OCI-LY1 (cell line): ENCODE results near the gene FAM156A.
"Not testable (repeated sequence)": the region's sequence is repeated elsewhere in the genome, so short reads cannot be mapped to it uniquely, and the experiment has no call there.

Experiments
- H2AFZ ChIP-seq: fragments of 200-600 bp; sonication (generic), shearing (Covaris generic); 2 replicates; pipeline ENCODE4 v1.6.0; 2014; ENCODE audit warnings: antibody characterized with exemption, mild to moderate bottlenecking, low read length
- H3F3A ChIP-seq: fragments of 200-600 bp; sonication (generic), shearing (Covaris generic); 2 replicates; pipeline ENCODE4 v1.6.0; 2014; ENCODE audit warnings: mild to moderate bottlenecking, antibody characterized with exemption, low read length, moderate library complexity; ENCODE audit not compliant: insufficient read depth
- H3K27ac ChIP-seq: fragments of 200-600 bp; sonication (generic); 2 replicates; pipeline ENCODE4 v1.5.1; 2014; ENCODE audit warnings: low read length, mixed run types, mild to moderate bottlenecking, low read depth; ENCODE audit not compliant: poor library complexity, severe bottlenecking
- H3K27me3 ChIP-seq: fragments of 200-600 bp; sonication (generic); 2 replicates; pipeline ENCODE4 v1.6.0; 2014; ENCODE audit warnings: antibody characterized with exemption, mild to moderate bottlenecking, low read length, moderate library complexity; ENCODE audit not compliant: insufficient read depth
- H3K36me3 ChIP-seq: fragments of 200-600 bp; sonication (generic); 2 replicates; pipeline ENCODE4 v1.6.1; 2014; ENCODE audit warnings: mild to moderate bottlenecking, antibody characterized with exemption, low read length, moderate library complexity, mixed read lengths; ENCODE audit not compliant: insufficient read depth
- H3K4me1 ChIP-seq: fragments of 200-600 bp; sonication (generic); 2 replicates; pipeline ENCODE4 v1.5.1; 2014; ENCODE audit warnings: mild to moderate bottlenecking, low read length, moderate library complexity; ENCODE audit not compliant: insufficient read depth, severe bottlenecking
- H3K4me2 ChIP-seq: fragments of 200-600 bp; sonication (generic), shearing (Covaris generic); 2 replicates; pipeline ENCODE4 v1.6.1; 2014; ENCODE audit warnings: low read length
- H3K4me3 ChIP-seq: fragments of 200-600 bp; sonication (generic); 2 replicates; pipeline ENCODE4 v1.5.1; 2014; ENCODE audit warnings: low read length, low read depth, mild to moderate bottlenecking, mixed read lengths; ENCODE audit not compliant: poor library complexity, severe bottlenecking
- H3K79me2 ChIP-seq: fragments of 200-600 bp; shearing (Covaris generic); 2 replicates; pipeline ENCODE4 v1.6.1; 2016; ENCODE audit warnings: mixed run types, low read length, mixed read lengths; ENCODE audit not compliant: insufficient read depth
- H3K9ac ChIP-seq: fragments of 200-600 bp; sonication (generic), shearing (Covaris generic); 2 replicates; pipeline ENCODE4 v1.6.1; 2014; ENCODE audit warnings: mild to moderate bottlenecking, low read length, mixed read lengths
- H3K9me2 ChIP-seq: fragments of 200-600 bp; sonication (generic), shearing (Covaris generic); 2 replicates; pipeline ENCODE4 v1.6.1; 2014; ENCODE audit warnings: low read depth, mild to moderate bottlenecking, low read length, mixed read lengths
- H3K9me3 ChIP-seq: fragments of 200-600 bp; shearing (Covaris generic); 2 replicates; pipeline ENCODE4 v1.6.1; 2014; ENCODE audit warnings: low read length, mixed read lengths
- H4K20me1 ChIP-seq: fragments of 200-600 bp; sonication (generic), shearing (Covaris generic); 2 replicates; pipeline ENCODE4 v1.6.0; 2016; ENCODE audit warnings: mild to moderate bottlenecking, low read length; ENCODE audit not compliant: insufficient read depth
- EZH2 ChIP-seq: fragments of 200-600 bp; sonication (generic), shearing (Covaris generic); IDR thresholded peaks from 2 replicates; pipeline ENCODE4 v1.8.0; 2017; ENCODE audit warnings: borderline replicate concordance, mixed run types, mild to moderate bottlenecking, antibody characterized with exemption, low read length, moderate library complexity, mixed read lengths
- TF ChIP-seq, protein P1 (sequence below): fragments of 200-600 bp; sonication (generic), shearing (Covaris generic); IDR thresholded peaks from 2 replicates; pipeline ENCODE4 v1.5.1; 2017; ENCODE audit warnings: mild to moderate bottlenecking, antibody characterized with exemption, low read length, moderate library complexity, mixed read lengths

Gene FAM156A

GRCh38 chrX:52958113-52958959 lies at the start of gene FAM156A:
FAM156A (minus strand) TSS chrX:52958518; CDS start chrX:52948588, 9,930 bp downstream.
- not testable (repeated sequence) for H2AFZ ChIP-seq, H3K4me3 ChIP-seq, H3K36me3 ChIP-seq, H3K9ac ChIP-seq, H3K9me2 ChIP-seq, H3K27me3 ChIP-seq, H4K20me1 ChIP-seq, H3K4me2 ChIP-seq, H3K79me2 ChIP-seq, H3K27ac ChIP-seq, H3F3A ChIP-seq, H3K4me1 ChIP-seq, H3K9me3 ChIP-seq

GRCh38 chrX:53005327-53005726 lies 47.0 kb upstream of the FAM156A start:
- no peak overlapping the region for H3K4me2 ChIP-seq

GRCh38 chrX:53004811-53005210 lies 46.5 kb upstream of the FAM156A start:
- no peak overlapping the region for H3K4me2 ChIP-seq
- H3K9ac ChIP-seq = no peak overlapping the region
- H4K20me1 ChIP-seq = no peaks in the 10 kb centered on the region
- TF ChIP-seq, protein P1, sequence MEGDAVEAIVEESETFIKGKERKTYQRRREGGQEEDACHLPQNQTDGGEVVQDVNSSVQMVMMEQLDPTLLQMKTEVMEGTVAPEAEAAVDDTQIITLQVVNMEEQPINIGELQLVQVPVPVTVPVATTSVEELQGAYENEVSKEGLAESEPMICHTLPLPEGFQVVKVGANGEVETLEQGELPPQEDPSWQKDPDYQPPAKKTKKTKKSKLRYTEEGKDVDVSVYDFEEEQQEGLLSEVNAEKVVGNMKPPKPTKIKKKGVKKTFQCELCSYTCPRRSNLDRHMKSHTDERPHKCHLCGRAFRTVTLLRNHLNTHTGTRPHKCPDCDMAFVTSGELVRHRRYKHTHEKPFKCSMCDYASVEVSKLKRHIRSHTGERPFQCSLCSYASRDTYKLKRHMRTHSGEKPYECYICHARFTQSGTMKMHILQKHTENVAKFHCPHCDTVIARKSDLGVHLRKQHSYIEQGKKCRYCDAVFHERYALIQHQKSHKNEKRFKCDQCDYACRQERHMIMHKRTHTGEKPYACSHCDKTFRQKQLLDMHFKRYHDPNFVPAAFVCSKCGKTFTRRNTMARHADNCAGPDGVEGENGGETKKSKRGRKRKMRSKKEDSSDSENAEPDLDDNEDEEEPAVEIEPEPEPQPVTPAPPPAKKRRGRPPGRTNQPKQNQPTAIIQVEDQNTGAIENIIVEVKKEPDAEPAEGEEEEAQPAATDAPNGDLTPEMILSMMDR = no peak
- no peak for TF ChIP-seq EZH2
- H3K4me3 ChIP-seq = no peak overlapping the region
- no peaks in the 10 kb centered on the region for H3K36me3 ChIP-seq
- H3F3A ChIP-seq = no peaks in the 10 kb centered on the region
- no peaks in the 10 kb centered on the region for H3K27me3 ChIP-seq
- no peak overlapping the region for H3K27ac ChIP-seq
- no peak overlapping the region for H2AFZ ChIP-seq
- H3K9me3 ChIP-seq = no peaks in the 10 kb centered on the region
- H3K79me2 ChIP-seq = no peaks in the 10 kb centered on the region
- H3K9me2 ChIP-seq = no peaks in the 10 kb centered on the region
- peaks cover 12% of the 10 kb centered on the region for H3K4me1 ChIP-seq

More at GRCh38 chrX:53005327-53005726, 47.0 kb upstream of the FAM156A start:
- H3K79me2 ChIP-seq = no peaks in the 10 kb centered on the region
- no peak overlapping the region for H3K9ac ChIP-seq
- no peaks in the 10 kb centered on the region for H3K36me3 ChIP-seq
- no peaks in the 10 kb centered on the region for H3K27me3 ChIP-seq
- TF ChIP-seq, protein P1 = no peak
- no peak for TF ChIP-seq EZH2
- H3K27ac ChIP-seq = no peak overlapping the region
- H4K20me1 ChIP-seq = no peaks in the 10 kb centered on the region
- H2AFZ ChIP-seq = no peak overlapping the region
- no peaks in the 10 kb centered on the region for H3F3A ChIP-seq
- peaks cover 9% of the 10 kb centered on the region for H3K4me1 ChIP-seq
- no peaks in the 10 kb centered on the region for H3K9me2 ChIP-seq
- no peaks in the 10 kb centered on the region for H3K9me3 ChIP-seq
- H3K4me3 ChIP-seq = no peak overlapping the region

- Histone ChIP-seq H3K9ac (no peak overlapping the region), H3K4me1 (peaks cover 12% of the 10 kb centered on the region), H3K9me2 (no peaks in the 10 kb centered on the region), H3K27ac (no peak overlapping the region), H3K9me3 (no peaks in the 10 kb centered on the region), H4K20me1 (no peaks in the 10 kb centered on the region), H3K27me3 (no peaks in the 10 kb centered on the region), H2AFZ (no peak overlapping the region), H3K4me3 (no peak overlapping the region), H3F3A (no peaks in the 10 kb centered on the region), H3K79me2 (no peaks in the 10 kb centered on the region), H3K4me2 (no peak overlapping the region), H3K36me3 (no peaks in the 10 kb centered on the region)
- TF ChIP-seq, protein P1 = no peak
- TF ChIP-seq EZH2 = no peak
Observed at GRCh38 chrX:53004038-53004437, 45.7 kb upstream of the FAM156A start.
